CD4-positive, alpha-beta T cell treated with Interleukin-10 for 1 hour (primary cell): ENCODE measurements around the gene PPP2R2C.
A peak's percentile ranks its signal among the peaks of the same experiment; 100 is the strongest.

ENCODE experiments used
- DNase-seq: peaks from one replicate; pipeline ENCODE4 v3.0.0-alpha.2; 2020

Gene PPP2R2C

DNA sequence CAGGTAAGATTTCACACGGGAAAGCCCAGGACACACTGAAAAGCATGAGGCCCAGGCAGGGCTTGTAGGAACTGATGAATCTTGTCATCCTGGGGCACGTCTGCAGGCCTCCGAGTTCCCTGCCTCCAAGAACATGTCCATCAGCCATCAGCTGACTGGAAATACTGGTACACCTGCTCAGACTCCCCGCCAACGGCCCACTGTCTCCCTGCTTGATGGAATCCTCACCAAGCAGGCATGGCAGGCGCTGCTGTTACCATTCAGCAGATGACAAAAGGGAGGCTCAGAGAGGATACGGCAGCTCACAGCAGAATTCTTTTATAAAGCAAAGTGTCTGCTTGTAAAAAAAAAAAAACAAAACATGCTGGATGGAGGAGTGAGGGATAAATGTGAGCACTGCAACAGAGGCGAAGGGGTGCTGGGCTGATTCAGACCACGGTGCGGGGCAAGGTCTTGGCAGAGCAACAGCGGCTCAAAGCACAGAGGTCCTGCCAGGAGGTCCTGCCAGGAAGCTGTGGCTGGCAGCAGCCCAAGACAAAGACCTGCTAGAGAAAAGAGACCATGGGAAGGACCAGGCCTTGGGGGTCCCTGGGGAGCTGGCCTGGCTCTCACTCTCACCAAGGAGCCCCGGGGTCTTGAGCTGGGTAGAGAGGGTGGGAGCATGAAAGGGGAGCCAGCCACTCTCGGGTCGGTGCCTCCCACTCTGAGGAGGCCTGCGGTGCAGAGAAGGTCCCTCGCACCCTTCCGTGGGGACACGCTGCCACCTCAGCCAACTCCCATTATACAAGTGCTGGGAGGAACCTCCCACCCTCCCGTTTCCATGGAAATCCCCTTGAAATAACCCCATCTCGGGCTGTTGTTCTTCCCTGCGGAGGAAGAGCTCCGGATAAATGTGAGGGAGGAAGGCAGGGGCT lies 25.6 kb downstream of the PPP2R2C start:
- no peak for DNase-seq

DNA sequence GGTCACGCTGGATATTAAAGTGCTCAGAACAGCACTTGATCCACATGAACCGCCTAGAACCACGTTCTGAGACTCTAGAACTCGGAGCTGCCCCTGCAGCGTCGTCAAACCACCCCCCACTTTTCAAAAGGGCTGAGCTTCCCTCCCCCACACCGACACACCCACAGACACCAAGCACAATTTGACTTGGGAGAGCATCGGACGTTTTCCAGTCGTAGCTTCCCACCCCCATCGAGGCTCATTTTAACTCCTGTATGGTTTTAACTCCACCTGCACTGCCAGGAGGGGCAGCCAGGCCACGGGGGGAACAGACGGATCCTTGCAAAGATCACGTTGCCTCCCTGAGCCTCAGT lies 26.3 kb downstream of the PPP2R2C start:
- DNase-seq, result no peak

DNA sequence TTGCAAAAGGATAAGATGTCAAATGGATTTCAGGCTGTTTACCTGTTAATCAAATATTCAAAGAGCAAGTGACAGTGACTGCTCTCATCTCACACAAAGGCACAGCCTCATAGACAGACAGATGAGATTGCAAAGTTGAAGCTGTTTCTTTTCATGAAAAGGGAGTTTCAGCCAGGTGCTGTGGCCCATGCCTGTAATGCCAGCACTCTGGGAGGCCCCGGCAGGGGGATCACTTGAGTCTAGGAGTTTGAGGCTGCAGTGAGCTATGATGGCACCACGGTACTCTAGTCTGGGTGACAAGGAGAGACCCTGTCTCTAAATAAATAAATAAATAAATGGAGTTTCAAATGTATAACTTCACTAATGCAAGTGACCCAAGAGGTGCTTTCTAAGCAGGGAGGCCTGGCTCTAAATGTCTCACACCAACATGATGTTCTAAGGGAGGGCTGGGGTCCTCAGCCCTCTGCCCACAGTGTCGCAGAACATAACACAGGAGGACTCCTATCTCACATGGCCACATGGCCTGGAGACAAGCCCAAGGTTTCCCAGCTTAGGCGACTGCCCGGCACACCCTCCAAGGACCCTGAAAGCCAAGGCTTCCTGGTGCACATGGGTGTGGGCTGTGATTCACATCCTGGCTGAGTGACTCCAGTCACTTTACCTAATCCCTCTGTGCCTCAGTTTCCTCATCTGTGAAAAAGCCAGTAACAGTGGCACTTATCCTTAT lies 26.8 kb downstream of the PPP2R2C start:
- DNase-seq, result no peak

DNA sequence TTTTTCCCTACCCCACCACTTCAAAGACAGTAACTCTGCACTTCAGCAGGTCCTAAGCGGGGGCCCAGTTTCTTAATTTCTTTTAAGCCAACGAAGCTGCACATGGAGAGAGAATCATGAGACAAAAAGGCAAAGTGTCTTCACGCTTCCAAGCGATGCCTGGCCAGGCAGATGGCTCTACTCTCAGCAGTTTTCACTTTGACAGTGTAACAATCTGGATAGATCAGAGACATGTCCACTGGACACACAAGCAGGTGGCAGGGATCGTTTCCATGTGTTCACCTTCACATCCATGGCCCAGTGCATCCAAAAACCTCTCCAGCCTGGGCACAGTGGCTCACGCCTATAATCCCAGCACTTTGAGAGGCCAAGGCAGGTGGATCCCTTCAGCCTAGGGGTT lies 27.8 kb downstream of the PPP2R2C start:
- DNase-seq, result no peak

DNA sequence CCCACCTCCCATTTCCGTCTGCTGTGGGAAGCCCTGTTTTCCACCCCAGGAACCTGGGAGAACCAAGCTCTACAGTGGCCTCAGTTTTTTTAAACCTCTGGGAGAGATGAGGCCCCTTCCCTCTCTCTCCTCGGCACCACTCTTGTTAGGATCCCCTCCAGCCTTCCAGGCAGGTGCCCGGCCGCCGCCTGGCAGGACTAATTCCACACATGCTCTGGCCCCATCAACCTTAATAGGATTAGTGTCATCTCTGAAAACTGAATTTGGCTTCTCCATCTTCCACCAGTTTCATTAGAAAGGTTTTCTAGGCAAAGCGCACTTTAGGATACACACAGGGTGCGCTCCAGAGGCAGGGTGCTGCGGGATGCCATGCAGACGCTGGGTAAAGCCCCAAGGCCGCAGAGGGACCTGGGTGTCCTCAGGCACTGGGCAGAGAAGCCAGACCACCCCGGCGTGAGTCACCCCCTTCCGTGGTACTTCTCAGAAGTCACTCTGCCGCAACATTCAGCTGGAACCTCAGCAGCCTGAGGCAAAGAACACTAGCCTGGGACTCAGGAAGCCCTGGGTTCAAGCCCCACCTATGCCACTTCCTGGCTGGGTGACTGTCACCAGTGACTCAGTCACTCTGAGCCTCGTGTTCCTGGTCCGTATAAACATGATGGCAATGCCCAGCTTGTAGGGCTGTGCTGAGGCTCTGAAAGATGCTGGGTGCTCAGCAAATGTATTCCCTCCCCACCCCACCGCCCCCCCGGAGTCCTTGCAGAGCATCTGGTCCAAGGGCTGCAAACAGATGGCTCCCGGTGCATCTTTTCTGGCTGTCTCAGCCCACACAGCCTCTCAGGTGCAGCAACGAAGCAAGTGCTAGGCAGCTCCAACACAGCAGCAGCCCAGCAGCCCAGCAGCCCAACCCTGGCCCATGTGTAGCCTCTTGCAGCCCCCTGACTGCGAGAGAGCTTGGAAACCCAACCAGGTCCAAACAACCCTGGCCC lies 29.1 kb downstream of the PPP2R2C start:
- peak; percentile 9 for DNase-seq

DNA sequence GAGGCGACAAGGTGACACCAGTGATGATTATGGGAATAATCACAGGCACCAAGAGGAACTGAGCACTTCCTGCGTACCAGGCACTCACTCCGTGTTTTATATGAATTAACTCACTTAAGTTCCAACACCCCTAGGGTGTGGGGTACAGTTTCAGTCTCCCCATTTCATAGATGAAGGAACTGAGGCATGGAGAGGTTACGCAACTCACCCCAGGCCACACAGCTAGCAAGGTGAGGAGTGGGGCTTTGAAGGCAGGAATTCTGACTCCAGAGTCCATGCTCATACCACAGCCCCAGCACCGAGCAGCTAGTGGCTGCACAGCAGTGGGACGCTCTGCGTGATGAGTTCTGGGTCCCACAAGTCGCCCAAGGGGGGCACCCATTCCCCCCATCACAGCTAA lies 29.9 kb downstream of the PPP2R2C start:
- no peak for DNase-seq

DNA sequence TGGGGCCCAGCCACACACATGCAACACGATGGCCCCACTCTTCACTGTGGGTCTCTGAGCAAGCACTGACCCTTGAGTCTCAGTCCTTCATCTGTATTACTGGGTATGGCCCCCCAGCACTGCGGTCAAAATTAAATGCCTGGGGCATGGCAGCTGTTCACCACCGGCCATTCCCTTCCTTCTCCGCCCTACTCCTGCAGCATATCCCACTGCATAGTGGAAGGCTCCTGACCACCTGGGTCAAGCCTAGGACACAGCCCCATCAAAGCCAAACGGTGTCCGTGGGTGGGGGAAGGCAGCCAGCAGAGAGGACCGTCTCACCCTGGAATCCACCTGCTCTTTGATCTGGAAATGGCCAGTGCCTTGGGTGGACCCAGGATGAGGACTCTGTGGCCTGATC lies 30.7 kb downstream of the PPP2R2C start:
- DNase-seq, result no peak

DNA sequence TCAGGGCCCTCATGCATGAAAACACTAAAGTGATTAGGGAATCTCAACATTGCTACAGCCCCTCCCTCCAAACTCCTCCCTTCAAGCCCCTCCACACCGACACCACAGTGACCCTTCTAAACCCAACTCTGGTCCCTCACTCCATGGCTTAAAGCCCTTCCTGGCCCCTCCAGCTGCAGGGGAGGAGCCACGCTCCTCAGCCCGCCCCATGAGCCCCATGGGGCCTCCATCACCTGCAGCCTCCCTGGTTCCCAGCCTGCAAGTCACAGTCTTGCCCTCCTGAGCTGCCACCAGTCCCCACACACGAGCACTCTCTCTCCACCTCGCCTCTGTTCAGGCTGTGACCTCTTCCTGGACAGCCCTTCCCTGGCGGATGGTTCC lies 31.2 kb downstream of the PPP2R2C start:
- no peak for DNase-seq

DNA sequence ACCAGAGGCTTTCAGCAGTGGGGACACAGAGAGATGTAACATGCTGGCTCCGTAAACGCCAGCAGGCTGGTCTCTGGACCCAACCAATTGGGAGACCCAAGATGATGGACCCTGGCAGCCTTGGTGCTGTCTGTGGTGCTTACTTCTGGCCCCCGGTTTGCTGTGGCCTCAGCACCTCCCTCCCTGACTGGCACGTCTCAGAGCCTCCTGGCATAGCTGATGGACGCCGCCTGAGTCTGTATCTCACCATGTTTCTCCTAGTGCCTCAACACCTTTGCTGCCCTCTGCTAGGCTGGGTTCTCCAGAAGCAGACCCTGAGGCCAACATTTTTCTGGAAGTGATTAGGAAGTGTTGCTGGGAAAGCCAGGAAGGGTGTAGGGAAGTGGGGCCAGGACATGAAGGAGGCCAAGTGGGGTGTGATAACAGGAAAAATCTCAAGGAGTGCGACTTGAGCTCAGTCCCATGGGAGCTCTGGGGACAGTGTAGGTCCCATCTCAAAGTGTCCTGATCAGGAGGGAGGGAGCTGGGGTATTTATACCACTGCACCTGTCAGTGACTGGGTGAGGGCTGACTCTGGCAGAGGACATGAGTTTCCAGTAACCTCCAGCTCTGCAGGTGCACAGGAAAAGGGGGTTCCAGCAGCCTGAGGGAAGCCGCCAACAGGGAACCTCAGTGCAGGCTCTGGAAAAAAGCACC lies 31.8 kb downstream of the PPP2R2C start:
- DNase-seq, result no peak

DNA sequence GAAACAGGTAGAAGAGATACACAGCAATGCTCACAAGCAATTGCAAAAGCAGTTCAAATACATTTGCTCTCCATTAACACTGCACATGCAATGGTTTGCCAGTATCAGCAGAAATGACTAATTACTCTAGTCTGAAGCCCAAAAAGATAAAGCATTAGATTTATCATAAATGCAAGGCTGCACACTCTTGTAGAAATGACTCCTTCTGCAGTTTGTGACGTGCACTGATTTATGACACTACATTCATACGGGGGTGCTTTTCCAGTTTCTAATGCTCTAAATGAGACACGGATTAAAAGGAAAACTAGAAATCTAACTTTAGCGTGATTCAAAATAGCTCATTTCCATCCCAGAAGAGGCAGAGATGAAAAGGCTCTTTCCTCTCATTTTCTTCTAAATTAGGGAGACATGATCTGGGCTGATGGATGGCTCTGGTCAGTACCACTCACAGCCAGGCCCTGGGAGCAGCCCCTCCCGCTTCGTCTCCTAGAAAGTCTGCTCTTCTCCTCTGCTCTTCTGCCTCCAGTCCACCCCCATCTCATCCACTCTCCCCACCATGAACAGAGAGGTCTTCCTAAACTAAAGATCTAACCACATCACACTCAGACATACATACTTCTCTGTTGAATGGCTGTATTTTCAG lies 33.2 kb downstream of the PPP2R2C start:
- no peak for DNase-seq

DNA sequence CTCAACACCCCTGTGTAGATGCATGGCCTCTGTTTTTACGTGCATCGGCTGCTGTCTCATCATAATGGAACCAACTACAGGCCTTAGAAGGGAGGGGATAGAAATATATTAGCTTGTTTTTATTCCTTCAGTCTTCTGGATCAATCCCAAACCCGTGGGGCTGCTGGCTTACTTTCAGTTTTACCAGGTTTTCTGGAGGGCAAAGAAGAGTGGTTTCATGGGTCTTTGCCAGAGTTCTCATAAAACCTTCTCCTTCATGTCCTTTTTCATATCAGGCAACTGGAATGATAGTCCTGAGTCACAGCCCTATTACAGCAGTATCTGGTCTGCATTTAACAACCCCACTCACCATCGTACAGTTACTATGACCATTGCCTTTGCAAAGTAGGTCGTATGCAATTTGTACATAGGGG lies 34.6 kb downstream of the PPP2R2C start:
- DNase-seq, result no peak

DNA sequence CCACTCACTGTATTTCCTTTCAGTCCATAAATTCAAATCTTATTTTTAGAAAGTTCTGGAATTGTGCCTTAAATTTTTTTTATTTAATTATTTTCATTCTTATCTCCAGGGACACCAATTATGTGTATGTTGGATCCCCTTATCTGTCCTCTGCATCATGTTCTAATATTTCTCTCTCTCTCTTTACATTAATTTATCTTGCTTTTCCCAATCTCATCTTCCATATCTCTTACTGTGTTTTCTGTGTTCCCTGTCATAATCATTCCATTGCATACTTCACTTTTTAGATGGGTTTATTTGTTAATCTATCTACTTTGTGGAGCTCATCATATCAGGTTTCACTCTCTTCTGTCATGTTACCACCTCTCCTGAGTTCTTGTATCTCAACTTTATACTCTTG lies 37.4 kb downstream of the PPP2R2C start:
- DNase-seq, result no peak

DNA sequence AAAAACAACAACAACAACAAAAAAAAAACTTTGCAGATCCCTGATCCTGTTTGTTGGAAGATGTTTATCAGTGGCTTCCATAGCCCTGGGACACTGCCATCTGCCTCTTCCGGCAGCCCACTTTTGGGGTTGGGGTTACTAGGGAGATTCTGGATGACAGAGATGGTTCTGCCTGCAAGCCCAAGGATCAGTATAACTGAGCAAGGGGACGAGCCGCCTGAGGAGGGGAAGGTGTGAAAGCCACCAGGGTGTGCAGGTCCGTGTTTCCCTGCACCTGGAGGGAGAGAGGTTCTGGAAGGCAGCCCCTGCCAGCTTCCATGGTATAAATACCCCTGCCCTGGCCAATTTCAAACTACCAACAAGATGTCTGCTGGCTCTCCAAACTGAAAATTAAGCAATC lies 41.5 kb downstream of the PPP2R2C start:
- no peak for DNase-seq

DNA sequence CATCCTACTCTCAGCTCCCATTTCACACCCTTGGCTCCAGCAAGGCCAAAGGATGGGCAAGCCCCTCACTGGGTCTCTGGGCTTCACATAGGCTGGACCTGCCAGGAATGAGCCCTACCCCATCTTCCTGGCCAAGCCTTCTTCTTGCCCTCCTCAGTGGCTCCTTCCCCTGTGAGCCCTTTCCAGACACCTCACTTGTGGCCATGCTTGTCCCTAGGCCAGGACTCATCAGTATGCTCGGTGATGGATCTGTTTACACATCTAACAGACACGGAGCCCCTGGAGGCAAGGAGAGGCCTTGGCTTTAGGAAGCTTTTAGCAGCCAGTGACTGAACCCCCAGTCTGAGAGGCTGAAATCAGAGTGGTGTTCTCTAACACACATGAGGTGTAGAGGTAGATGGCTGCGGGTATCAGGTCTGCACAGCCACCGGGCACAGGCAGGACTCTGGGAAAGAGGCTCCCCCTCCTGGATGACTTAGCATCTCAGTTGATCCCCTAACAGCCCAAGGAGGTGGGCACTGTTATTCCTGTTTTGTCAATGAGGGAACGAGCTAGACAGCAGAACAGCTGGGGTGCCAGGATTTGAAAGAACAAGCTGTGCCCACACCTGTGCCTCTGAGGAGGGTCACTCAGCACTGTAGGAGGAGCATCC lies 44.8 kb downstream of the PPP2R2C start:
- no peak for DNase-seq

DNA sequence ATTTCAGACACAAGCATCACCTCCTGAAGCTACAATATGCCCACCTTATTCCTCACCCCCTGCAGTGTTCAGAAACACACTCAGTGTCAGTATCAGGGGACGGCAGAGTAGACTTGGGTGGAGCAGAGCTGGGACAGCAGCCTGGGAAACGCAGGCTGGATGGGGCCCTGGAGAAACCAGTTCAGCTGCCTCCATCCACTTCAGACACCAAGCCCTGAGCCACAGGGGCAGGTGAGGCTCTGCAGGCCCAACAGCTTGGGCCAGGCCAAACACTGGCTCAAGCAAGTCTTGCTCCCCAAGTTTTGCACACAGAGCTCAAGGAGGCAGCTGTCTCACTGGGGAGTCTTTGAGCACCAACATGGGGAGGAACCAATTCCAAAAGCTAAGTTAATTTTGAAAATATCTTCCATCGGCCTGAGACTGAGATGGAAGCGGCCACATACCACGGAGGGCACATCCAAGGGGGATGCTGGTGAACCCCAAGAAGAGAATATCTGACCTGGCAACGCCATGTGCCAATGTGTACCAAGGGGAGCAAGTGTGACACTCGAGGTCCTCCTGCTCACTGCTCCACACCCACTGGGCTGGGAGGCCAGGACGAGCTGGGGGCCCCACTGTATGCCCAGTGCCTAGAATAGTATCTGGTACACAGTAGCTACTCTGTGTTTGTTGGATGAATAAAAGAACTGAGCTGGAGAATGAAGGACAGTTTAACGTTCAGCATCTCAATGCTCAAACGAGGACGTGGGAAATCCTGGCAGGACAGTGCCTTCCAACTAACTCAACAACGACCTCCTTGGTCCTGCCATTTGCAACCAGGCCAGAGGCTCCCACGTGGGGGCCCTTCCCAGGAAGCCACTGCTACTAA lies 45.6 kb downstream of the PPP2R2C start:
- no peak for DNase-seq

DNA sequence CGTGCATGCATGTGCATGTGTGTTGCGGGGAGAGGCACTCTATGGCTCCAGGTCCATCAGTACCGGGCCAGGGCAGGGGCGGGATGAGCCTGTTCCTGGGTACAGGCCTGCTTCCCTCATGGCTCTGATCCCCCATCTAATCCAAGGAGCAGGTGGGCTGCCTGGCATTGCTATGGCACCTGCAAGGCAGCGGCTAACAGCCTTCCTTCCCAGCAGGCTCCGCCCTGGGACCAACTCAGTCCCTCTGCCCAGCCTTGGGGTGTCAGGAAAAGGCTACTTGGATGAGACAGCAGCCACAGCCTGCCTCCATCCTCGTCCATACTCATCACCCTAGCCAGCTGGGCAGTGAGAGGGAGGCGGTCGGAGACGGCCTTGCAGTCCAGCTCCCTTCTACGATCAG lies 46.5 kb downstream of the PPP2R2C start:
- DNase-seq, result no peak

DNA sequence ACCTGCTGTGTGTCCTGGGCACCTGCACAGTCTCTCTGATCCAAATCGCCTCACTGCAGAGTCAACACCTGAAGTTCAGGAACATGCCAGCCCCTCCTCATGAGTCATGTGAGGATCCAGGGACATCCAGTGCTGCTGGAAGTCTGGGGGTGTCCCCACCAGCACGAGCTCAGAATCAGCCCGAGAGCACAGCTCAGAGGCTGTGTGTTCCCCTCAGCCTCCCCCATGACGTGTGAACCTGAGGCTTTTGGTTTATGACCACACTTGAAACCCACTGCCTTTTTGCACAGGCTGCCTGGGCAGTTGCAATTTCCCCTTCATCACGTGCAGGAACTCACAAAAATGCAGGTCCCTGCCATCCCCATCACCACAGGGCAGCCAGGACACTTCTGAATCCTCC lies 47.1 kb downstream of the PPP2R2C start:
- DNase-seq, result peak; percentile 10

DNA sequence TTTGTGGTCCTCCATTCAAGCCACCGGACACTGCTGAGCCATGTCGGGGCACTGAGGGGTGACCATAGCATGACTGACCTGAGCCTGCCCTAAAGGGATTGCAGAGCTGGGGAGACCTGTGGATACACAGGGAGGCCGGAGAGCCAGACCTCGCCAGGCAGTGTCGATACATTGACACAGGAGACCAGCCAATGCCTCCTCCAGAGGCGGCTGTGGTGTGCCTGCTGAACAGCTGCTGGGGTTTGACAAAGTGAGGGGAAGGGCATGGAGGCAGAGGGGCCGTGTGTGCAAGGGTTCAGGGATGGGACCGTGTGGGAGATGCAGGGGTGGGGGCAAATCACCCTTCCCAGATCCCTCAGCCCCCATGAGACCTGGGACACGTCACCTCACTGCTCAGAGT lies 48.0 kb downstream of the PPP2R2C start:
- no peak for DNase-seq

DNA sequence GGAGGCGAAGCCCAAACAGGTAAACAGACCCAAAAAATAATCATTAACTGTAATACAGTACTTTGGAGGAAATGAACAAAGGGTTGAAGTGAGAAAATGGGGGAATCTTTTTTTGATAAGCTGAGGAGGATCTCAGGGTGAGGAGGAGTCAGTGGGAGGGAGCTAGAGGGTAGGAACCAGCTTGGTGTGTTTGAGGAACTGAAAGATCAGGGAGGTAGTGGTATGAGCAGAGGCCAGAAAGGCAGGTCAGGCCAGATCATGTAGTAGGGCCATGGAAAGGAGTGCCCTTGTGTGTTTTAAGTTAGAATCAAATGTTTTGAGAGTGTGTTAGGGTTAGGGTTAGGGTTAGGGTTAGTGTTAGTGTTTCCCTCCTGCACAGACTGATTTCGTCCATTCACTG lies 48.8 kb downstream of the PPP2R2C start:
- no peak for DNase-seq

DNA sequence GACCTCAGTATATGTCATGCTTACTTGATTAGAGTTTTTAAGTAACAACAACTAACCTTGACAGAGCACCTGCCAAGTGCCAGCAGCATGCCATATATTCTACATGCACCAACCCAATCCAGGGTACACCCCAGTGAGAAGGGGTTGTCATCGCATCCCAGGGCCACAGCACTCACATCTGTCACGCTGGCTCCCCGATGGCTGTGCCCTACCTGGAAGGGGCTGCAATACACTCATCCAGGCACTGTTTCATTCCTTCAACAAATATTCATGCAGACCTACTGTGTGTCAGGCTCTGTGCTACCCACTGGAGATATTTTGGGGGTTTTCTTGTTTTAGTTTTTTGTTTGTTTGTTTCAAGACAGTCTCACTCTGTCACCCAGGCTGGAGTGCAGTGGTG lies 49.5 kb downstream of the PPP2R2C start:
- DNase-seq, result no peak

DNA sequence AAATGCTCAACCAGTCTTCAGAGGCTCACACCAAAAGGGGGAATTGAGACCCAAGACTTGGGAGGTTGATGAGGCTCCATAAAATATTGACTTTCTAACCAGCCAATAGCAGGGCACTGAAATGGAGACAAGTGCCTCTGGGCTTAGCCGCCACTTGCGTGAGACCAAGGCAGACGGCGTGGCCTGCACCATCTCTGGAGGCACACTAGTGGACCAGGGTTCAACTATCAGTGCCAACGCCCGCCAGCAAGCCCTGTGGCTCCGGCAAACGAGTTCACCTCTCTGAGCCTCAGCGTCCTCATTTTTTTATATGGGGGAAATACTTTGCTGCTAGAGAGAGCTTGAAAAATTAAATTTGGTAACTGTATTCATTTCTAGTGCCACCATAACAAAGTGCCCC lies 50.3 kb downstream of the PPP2R2C start:
- no peak for DNase-seq
